Activated CD4-positive, CD25-positive, alpha-beta regulatory T cell treated with anti-CD3 and anti-CD28 coated beads, Interleukin-2, amount 50 U/mL, for 24 hours (primary cell): ENCODE measurements around the gene TRIM8.
"Not testable (repeated sequence)": the region's sequence is repeated elsewhere in the genome, so short reads cannot be mapped to it uniquely, and the experiment has no call there.

Experiments
- ATAC-seq, 2 donors: fragments of 150-1000 bp; cut with Tn5 transposase; one replicate each; pipeline ENCODE4 v1.10.0; 2021; ENCODE audit warnings: mild to moderate bottlenecking in 1 of 2, moderate library complexity in 1 of 2

Gene TRIM8

GRCh38 chr10:102673236-102673818 lies 29.0 kb downstream of the TRIM8 start:
- no peak for ATAC-seq

GRCh38 chr10:102673819-102674511 lies 29.7 kb downstream of the TRIM8 start:
- peak; percentile 93 to 96 for ATAC-seq

GRCh38 chr10:102674566-102674965 lies 30.3 kb downstream of the TRIM8 start:
- ATAC-seq, result no peak

- no peak for ATAC-seq
Observed at GRCh38 chr10:102675011-102675665, 30.9 kb downstream of the TRIM8 start.

GRCh38 chr10:102675666-102676533 lies 31.6 kb downstream of the TRIM8 start:
- no peak for ATAC-seq

- ATAC-seq, result no peak
Observed at GRCh38 chr10:102676534-102677315, 32.4 kb downstream of the TRIM8 start.

- no peak for ATAC-seq
Observed at GRCh38 chr10:102677331-102678067, 33.2 kb downstream of the TRIM8 start.

GRCh38 chr10:102678068-102678400 lies 33.8 kb downstream of the TRIM8 start:
- no peak for ATAC-seq

- ATAC-seq, result no peak
Observed at GRCh38 chr10:102678842-102679289, 34.6 kb downstream of the TRIM8 start.

GRCh38 chr10:102679596-102679995 lies 35.3 kb downstream of the TRIM8 start:
- no peak for ATAC-seq

GRCh38 chr10:102681696-102682095 lies 37.4 kb downstream of the TRIM8 start:
- no peak for ATAC-seq

- no peak for ATAC-seq
Observed at GRCh38 chr10:102682416-102682815, 38.1 kb downstream of the TRIM8 start.

GRCh38 chr10:102682981-102683380 lies 38.7 kb downstream of the TRIM8 start:
- ATAC-seq, result no peak

- no peak for ATAC-seq
Observed at GRCh38 chr10:102683736-102684135, 39.5 kb downstream of the TRIM8 start.

- no peak for ATAC-seq
Observed at GRCh38 chr10:102691285-102692066, 47.2 kb downstream of the TRIM8 start.

- ATAC-seq, result not testable (repeated sequence)
Observed at GRCh38 chr10:102695401-102695800, 51.1 kb downstream of the TRIM8 start.

GRCh38 chr10:102696736-102697135 lies 52.5 kb downstream of the TRIM8 start:
- no peak for ATAC-seq

- ATAC-seq, result no peak
Observed at GRCh38 chr10:102698894-102699293, 54.6 kb downstream of the TRIM8 start.

GRCh38 chr10:102701272-102701671 lies 57.0 kb downstream of the TRIM8 start:
- no peak for ATAC-seq

- no peak for ATAC-seq
Observed at GRCh38 chr10:102701796-102702195, 57.5 kb downstream of the TRIM8 start.

GRCh38 chr10:102702742-102703141 lies 58.5 kb downstream of the TRIM8 start:
- ATAC-seq, result no peak
